Embryonic facial prominence (tissue), 1 donor: ENCODE measurements around the gene HM13.
"Not testable (repeated sequence)": the region's sequence is repeated elsewhere in the genome, so short reads cannot be mapped to it uniquely, and the experiment has no call there.

ENCODE experiments used
- DNase-seq: peaks from one replicate; pipeline ENCODE4 v3.0.0-alpha.2; 2016; ENCODE audit errors: extremely low spot score

Gene HM13

GRCh38 chr20:31502884-31503673 lies 11.2 kb upstream of the HM13 start:
- DNase-seq: not testable (repeated sequence)

- no peak for DNase-seq
Observed at GRCh38 chr20:31505903-31506302, 8.3 kb upstream of the HM13 start.

DNA sequence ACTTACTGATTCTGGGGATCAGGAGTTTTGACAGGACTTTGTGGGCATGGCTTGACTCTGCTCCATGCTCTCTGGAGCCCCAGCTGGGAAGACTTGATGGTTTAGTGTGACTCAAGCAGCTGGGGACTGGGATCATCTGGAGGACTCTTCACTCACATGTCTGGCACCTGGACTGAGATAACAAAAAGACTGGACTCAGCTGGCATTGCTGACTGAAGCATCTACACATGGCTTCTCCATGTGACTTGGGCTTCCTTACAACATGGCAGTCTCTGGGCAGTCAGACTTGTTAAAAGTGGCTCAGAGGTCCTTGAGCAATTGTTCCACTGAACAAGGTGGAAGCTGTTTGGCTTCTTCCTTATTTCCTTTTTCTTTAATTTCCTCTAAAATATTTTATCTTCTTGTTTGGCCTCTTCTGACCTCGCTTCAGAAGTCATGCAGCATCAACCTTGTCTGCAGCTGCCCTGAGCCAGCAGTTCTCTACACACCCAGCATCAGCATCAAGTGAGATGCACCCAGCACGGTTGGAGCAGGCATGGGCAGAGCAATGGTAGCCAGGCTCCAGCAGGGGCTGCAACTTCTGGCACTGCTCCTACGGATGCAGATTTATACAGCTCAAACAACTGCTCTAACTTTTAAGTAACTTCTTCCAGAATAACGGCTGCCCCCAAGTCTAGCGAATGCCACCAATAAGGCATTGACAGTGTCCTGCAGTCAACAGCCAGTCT lies 5.6 kb upstream of the HM13 start:
- DNase-seq: no peak

- no peak for DNase-seq
Observed at GRCh38 chr20:31515072-31515774, 981 bp downstream of the HM13 start.

GRCh38 chr20:31515775-31516107 lies 1.5 kb downstream of the HM13 start:
- DNase-seq: no peak

DNA sequence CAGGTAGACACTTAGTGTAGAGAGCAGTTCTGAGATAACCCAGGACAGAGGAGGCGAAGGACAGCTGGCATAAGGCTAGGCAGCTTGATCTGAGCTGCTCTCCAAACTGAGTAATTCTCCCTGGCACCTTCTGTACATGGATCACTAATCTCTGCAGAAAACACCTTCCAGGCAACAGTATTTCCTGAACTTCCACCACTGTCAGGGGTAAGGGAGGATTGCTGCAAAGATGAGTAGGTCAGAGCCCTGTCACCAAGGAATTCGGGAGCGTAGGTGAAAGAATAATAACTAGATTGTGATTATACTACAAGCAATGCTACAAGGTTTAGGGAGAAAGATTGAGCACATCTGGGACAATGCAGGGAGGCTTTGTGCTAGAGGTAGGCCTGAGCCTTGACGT lies 1.9 kb downstream of the HM13 start:
- no peak for DNase-seq

DNA sequence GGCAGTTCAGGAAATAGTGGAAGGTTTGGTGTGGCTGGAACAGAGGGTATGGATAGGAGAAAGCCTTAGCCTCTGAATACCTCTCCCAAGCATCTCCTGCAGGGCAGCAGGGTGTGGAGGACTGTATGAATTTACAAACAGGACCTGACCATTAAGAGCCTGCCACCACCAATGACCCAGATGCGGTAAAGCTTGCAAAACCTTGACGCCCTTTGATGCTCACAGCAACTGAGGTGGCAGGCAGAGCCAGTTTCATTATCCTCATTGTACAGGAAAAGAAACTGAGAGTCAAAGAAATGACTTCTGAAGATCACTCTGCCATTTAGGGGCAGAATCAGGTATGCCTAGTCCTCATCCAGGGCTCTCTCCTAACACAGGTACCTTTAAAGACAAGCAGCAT lies 2.4 kb downstream of the HM13 start:
- DNase-seq: no peak

DNA sequence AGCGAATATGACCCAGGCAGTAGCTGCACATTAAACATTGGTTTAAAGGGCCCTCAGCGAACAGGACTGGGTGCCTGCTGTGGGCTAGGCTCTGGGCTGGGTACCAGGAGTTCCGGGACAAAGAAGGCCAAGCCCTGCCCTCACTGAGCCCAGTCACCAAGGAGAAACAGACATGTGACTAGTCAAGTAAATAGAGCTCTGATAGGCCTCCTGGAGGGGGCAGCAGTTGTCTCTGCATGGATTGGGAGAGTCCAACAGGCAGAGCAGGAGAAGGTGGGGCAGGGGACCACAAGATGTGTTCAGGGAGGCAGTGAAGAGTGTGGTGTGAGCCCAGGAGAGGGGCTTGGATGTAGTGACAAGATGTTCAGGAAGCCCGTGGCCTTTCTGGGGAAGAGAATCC lies 3.1 kb downstream of the HM13 start:
- DNase-seq: no peak

DNA sequence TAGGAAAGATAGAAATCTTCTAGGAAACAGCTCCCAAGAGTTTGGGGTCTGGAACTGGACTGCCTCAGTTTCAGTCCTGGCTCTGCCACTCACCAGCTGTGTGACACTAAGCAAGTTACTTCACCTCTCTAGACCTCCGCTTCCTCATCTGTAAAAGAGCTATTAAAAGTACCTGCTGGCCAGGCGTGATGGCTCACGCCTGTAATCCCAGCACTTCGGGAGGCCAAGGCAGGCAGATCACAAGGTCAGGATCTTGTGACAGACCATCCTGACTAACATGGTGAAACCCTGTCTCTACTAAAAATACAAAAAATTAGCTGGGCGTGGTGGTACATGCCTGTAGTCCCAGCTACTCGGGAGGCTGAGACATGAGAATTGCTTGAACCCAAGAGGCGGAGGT lies 7.0 kb downstream of the HM13 start:
- DNase-seq: not testable (repeated sequence)

DNA sequence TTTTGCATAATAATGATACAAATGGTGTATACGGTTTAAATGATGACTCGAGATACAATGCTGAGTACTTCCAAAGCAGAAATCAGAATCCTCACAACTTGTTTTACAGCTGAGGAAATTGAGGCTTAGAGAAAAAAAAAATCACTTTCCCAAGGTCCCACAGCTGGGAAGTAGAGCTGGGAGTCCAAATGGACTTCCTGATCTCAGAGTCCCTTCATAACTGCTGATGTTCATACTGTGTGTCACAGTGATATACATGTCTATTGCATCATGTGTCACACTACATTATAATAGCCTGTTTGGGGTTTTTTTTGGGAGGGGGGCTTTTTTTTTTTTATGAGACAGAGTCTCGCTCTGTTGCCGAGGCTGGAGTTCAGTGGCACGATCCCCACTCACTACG lies 8.5 kb downstream of the HM13 start:
- DNase-seq: no peak

GRCh38 chr20:31523361-31524283 lies 9.4 kb downstream of the HM13 start:
- no peak for DNase-seq

DNA sequence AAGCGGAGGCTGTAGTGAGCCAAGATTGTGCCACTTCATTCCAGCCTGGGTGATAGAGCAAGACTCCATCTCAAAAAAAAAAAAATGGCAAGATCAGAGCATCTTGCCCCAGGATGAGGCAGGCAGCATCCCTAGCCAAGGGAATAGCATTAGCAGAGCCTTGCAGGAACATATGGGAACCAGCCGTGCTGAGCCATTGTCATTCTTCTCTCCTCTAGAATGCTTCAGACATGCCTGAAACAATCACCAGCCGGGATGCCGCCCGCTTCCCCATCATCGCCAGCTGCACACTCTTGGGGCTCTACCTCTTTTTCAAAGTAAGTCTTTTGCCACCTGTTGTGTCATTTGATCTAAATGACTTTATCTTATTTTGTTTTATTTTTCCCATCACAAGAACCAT lies 13.0 kb downstream of the HM13 start:
- DNase-seq: no peak

DNA sequence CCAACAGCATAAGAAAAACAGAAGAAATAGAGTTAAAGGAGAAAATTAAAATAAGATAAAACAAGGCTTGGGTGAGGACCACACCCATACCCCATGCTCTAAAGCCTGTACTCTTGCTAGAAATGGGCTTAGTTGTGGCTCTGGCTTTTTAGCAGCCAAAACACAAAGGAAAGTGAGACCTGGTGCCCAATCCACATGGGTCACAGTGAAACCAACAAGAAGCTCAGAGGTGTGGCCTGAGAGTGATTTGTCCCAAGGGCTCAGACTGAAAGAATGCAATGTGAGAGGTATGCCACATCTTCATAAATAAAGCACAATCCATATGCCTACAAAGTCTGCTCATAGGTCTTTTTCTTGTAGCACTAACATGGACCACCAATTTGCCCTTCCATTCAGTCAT lies 21.1 kb downstream of the HM13 start:
- no peak for DNase-seq

DNA sequence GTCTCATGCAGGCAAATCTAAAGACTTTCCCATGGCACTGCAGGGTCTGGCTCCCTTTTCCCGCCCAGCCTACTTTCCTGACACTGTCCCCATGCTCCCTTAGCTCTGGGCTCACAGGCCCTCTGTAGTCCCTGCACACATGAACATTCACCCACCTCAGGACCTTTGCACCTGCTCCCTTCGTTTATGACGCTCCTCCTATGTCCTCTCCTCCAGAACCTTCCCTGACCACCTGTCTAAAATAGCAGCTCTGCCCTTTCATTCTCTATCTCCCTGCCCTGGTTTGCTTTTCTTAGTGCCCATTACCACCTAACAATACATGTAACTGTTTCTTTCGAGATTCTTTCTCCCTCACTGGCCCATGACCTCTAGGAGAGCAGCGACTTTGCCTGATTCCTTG lies 22.3 kb downstream of the HM13 start:
- DNase-seq: no peak

GRCh38 chr20:31537116-31537871 lies 23.1 kb downstream of the HM13 start:
- no peak for DNase-seq

GRCh38 chr20:31537890-31538289 lies 23.6 kb downstream of the HM13 start:
- DNase-seq: no peak

GRCh38 chr20:31538326-31538725 lies 24.1 kb downstream of the HM13 start:
- no peak for DNase-seq

DNA sequence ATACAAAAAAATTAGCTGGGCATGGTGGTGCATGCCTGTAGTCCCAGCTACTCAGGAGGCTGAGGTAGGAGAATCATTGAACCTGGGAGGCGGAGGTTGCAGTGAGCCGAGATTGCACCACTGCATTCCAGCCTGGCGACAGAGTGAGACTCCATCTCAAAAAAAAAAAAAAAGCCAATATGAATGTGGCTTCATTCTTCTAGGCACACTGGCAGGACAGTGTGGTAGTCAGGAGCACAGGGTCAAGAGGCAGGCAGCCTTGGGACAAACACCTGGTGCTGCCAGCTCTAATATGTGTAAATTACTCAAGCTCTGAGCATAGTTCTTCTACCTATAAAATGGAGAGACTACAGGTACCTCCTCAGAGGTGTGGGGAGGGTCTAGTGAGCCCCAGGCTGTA lies 25.4 kb downstream of the HM13 start:
- not testable (repeated sequence) for DNase-seq

DNA sequence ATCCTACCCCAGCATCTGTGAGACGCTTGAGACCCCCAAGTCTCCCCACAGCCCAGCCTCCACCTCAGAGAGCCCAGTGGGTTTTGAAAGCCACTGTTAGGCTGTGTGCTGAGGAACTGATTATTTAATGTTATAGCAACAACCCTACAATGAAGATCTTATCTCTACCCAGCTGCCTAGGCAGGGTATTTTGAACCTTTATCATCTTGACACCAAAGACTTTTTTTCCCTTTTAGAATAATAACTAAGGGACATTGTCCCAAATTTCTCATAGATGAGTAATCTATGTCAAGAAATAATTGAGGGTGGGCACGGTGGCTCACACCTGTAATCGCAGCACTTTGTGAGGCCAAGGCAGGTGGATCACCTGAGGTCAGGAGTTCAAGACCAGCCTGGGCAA lies 26.2 kb downstream of the HM13 start:
- no peak for DNase-seq

GRCh38 chr20:31542201-31542842 lies 28.1 kb downstream of the HM13 start:
- DNase-seq: no peak

GRCh38 chr20:31542963-31543362 lies 28.7 kb downstream of the HM13 start:
- DNase-seq: no peak
